HCT116 (cell line): ENCODE measurements around the gene OXCT2. TPM values are rescaled to one million over a fixed set of nuclear protein-coding genes. Genes with fewer than 3 reads are reported as not detected.

Experiments used
- ATAC-seq: fragments of 200-7000 bp; cut with Tn5 transposase; 2 replicates; pipeline ENCODE4 v1.9.1; 2020; ENCODE audit warnings: mild to moderate bottlenecking, moderate library complexity
- BruUV-seq: library from RNA; stranded (reverse); fragments of 400-500 nt; replicated peaks from 2 replicates; lab custom pipeline; 2021; lab: Mats Ljungman, UMichigan
- CTCF ChIA-PET: fragments of 300-600 bp; sonication (Branson Sonifier 250); formaldehyde crosslinking; loops from one replicate; lab custom pipeline; 2021; ENCODE audit warnings: antibody characterized with exemption; lab: Charles Lee
- POLR2A ChIA-PET: fragments of 300-600, 350-600 bp; sonication (Branson Sonifier 250); formaldehyde crosslinking; loops from one replicate; lab custom pipeline; 2021; ENCODE audit warnings: antibody characterized with exemption; lab: Charles Lee
- RAD21 ChIA-PET, 2 experiments: fragments of 300-600 bp; sonication (Branson Sonifier 250); formaldehyde crosslinking; loops; one replicate each; lab custom pipeline; 2023; ENCODE audit warnings: low total read pairs in 2 of 2; ENCODE audit not compliant: uncharacterized antibody in 2 of 2, unreplicated experiment in 2 of 2, low non-redundant PET in 1 of 2; lab: Charles Lee
- DNase-seq: peaks from one replicate; pipeline ENCODE4 v3.0.0-alpha.2; 2010; ENCODE audit warnings: low read depth, low spot score
- H2AFZ ChIP-seq: fragments of 200-600 bp; shearing (Covaris generic), sonication (generic); 2 replicates; pipeline ENCODE4 v1.6.1; 2017; ENCODE audit warnings: low read depth, mixed run types, mixed read lengths, antibody characterized with exemption, low read length; ENCODE audit not compliant: poor library complexity, severe bottlenecking
- H3K27ac ChIP-seq: 2 replicates; pipeline ENCODE4 v1.5.1; 2012; ENCODE audit warnings: low read depth, low read length
- H3K27me3 ChIP-seq: fragments of 200-600 bp; sonication (generic); 2 replicates; pipeline ENCODE4 v1.6.1; 2016; ENCODE audit warnings: mixed run types, low read length, mixed read lengths; ENCODE audit not compliant: insufficient read depth
- H3K36me3 ChIP-seq, 2 experiments: fragments of 200-500 bp in 1 of 2; fragments of 200-600 bp in 1 of 2; sonication (Bioruptor generic) in 1 of 2; sonication (generic) in 1 of 2; 2 replicates each; pipeline versions ENCODE4 v1.5.1 to v1.6.1; 2014 to 2016; ENCODE audit warnings: low read length in 2 of 2, inconsistent platforms in 1 of 2, mixed read lengths in 1 of 2, mixed run types in 1 of 2; ENCODE audit not compliant: insufficient read depth in 2 of 2, control insufficient read depth in 1 of 2
- H3K4me1 ChIP-seq, 2 experiments: fragments of 200-600 bp in 1 of 2; sonication (generic) in 1 of 2; 2 replicates each; pipeline versions ENCODE4 v1.5.1 to v1.6.1; 2012 to 2017; ENCODE audit warnings: low read length in 2 of 2, inconsistent platforms in 1 of 2, mild to moderate bottlenecking in 1 of 2, mixed read lengths in 1 of 2, mixed run types in 1 of 2, moderate library complexity in 1 of 2; ENCODE audit not compliant: insufficient read depth in 2 of 2, control insufficient read depth in 1 of 2
- H3K4me2 ChIP-seq: fragments of 200-600 bp; sonication (generic); 2 replicates; pipeline ENCODE4 v1.6.1; 2017; ENCODE audit warnings: mixed run types, low read length, mixed read lengths
- H3K4me3 ChIP-seq, 2 experiments: fragments of 200-600 bp in 1 of 2; sonication (generic) in 1 of 2; replicated peaks in 1 of 2; 2 replicates each; pipeline ENCODE4 v1.5.1; 2011 to 2016; ENCODE audit warnings: low read length in 2 of 2, control low read depth in 1 of 2, low read depth in 1 of 2, mild to moderate bottlenecking in 1 of 2, mixed read lengths in 1 of 2, mixed run types in 1 of 2
- H3K79me2 ChIP-seq: fragments of 200-600 bp; sonication (generic); 2 replicates; pipeline ENCODE4 v1.6.1; 2017; ENCODE audit warnings: mild to moderate bottlenecking, mixed run types, low read length, moderate library complexity, mixed read lengths; ENCODE audit not compliant: insufficient read depth
- H3K9ac ChIP-seq: fragments of 200-600 bp; sonication (generic); 2 replicates; pipeline ENCODE4 v1.6.1; 2016; ENCODE audit warnings: low read length, mixed read lengths
- H3K9me2 ChIP-seq: fragments of 200-600 bp; sonication (generic), shearing (Covaris generic); 2 replicates; pipeline ENCODE4 v1.6.1; 2017; ENCODE audit warnings: mixed run types, mild to moderate bottlenecking, moderate library complexity; ENCODE audit not compliant: insufficient read depth
- H3K9me3 ChIP-seq, 2 experiments: fragments of 200-500 bp in 1 of 2; fragments of 200-600 bp in 1 of 2; sonication (Bioruptor generic) in 1 of 2; sonication (generic) in 1 of 2; 2 replicates each; pipeline ENCODE4 v1.6.1; 2014 to 2017; ENCODE audit warnings: low read length in 2 of 2, mixed read lengths in 2 of 2, inconsistent platforms in 1 of 2, low read depth in 1 of 2, mild to moderate bottlenecking in 1 of 2, mixed run types in 1 of 2, moderate library complexity in 1 of 2; ENCODE audit not compliant: control insufficient read depth in 1 of 2, insufficient read depth in 1 of 2
- H4K20me1 ChIP-seq: fragments of 200-600 bp; sonication (generic), shearing (Covaris generic); 2 replicates; pipeline ENCODE4 v1.6.1; 2017; ENCODE audit warnings: mixed run types, mild to moderate bottlenecking, moderate library complexity; ENCODE audit not compliant: insufficient read depth
- CBX3 ChIP-seq: IDR thresholded peaks from 2 replicates; pipeline ENCODE4 v1.6.1; 2012; ENCODE audit warnings: low read depth
- CTCF ChIP-seq, 3 experiments: fragments of 200-600 bp in 1 of 3; sonication (generic) in 1 of 3; IDR thresholded peaks in 2 of 3; conservative IDR thresholded peaks in 1 of 3; 2 replicates each; pipeline ENCODE4 v1.5.1; 2012 to 2017; ENCODE audit warnings: low read depth in 2 of 3, low read length in 2 of 3, antibody characterized with exemption in 1 of 3, borderline replicate concordance in 1 of 3, control low read depth in 1 of 3, mild to moderate bottlenecking in 1 of 3, mixed read lengths in 1 of 3, mixed run types in 1 of 3, moderate library complexity in 1 of 3; ENCODE audit not compliant: insufficient read depth in 1 of 3
- EGR1 ChIP-seq: IDR thresholded peaks from 2 replicates; pipeline ENCODE4 v1.6.1; 2012; ENCODE audit warnings: low read depth
- ELF1 ChIP-seq: IDR thresholded peaks from 2 replicates; pipeline ENCODE4 v1.6.1; 2012; ENCODE audit warnings: low read depth, borderline replicate concordance
- EZH2 ChIP-seq: fragments of 200-600 bp; sonication (generic); IDR thresholded peaks from 2 replicates; pipeline ENCODE4 v1.6.1; 2017; ENCODE audit warnings: antibody characterized with exemption, mixed run types
- EZH2phosphoT487 ChIP-seq: fragments of 200-600 bp; IDR thresholded peaks from 2 replicates; pipeline ENCODE4 v1.6.1; 2018; ENCODE audit warnings: antibody characterized with exemption, borderline replicate concordance
- FOSL1 ChIP-seq: IDR thresholded peaks from 2 replicates; pipeline ENCODE4 v1.6.1; 2012; ENCODE audit warnings: low read depth
- JUND ChIP-seq: IDR thresholded peaks from 2 replicates; pipeline ENCODE4 v1.6.1; 2012
- RAD21 ChIP-seq: IDR thresholded peaks from 2 replicates; pipeline ENCODE4 v1.6.1; 2012; ENCODE audit warnings: low read depth, mild to moderate bottlenecking
- SRF ChIP-seq: IDR thresholded peaks from 2 replicates; pipeline ENCODE4 v1.6.1; 2012; ENCODE audit warnings: low read depth
- ZBTB33 ChIP-seq: IDR thresholded peaks from 2 replicates; pipeline ENCODE4 v1.6.1; 2011; ENCODE audit warnings: mild to moderate bottlenecking, low read length, moderate library complexity; ENCODE audit not compliant: insufficient replicate concordance; ENCODE audit errors: extremely low read depth
- ZFX ChIP-seq: fragments of 450-650 bp; IDR thresholded peaks from 2 replicates; pipeline ENCODE4 v1.6.1; 2017
- ZNF274 ChIP-seq: fragments of 200-500 bp; sonication (Bioruptor generic); IDR thresholded peaks from 2 replicates; pipeline ENCODE4 v1.6.1; 2014; ENCODE audit warnings: mild to moderate bottlenecking, low read depth, low read length, inconsistent platforms
- intact Hi-C: fragments of 100-400 bp; cut with micrococcal nuclease; formaldehyde crosslinking; loops from 2 replicates; pipeline ENCODE4 v1.10.0; 2022
- total RNA-seq: library from RNA; stranded (reverse); gene quantifications from one replicate; pipeline ENCODE4 v1.2.1, GENCODE V29; 2021; ENCODE audit not compliant: unreplicated experiment

The OXCT2 gene
- total RNA-seq, 1 experiment from 2014 or later, result 3.7 TPM

GRCh38 chr1:39753132-39754025 lies 17.8 kb downstream of the OXCT2 start:
- CTCF ChIA-PET, result no interaction called here
- Histone ChIP-seq H2AFZ (no peak overlapping the region), H3K9me2 (no peaks in the 10 kb centered on the region), H4K20me1 (no peaks in the 10 kb centered on the region), H3K9ac (no peak overlapping the region), H3K36me3 (peaks cover 52 to 76% of the 10 kb centered on the region in 2 experiments; a peak in 3 of 4 replicates), H3K4me3 (no peak overlapping the region), H3K27ac (no peak overlapping the region), H3K4me2 (no peak overlapping the region), H3K9me3 (no peaks in the 10 kb centered on the region), H3K79me2 (0 out of 2 replicates have a peak, but pooled peaks cover 2% of the 10 kb centered on the region), H3K27me3 (no peaks in the 10 kb centered on the region), H3K4me1 (no peaks in the 10 kb centered on the region)
- intact Hi-C loops, result no loop called here
- no peak for DNase-seq
- POLR2A ChIA-PET, result no interaction called here
- no TSS peak for BruUV-seq
- RAD21 ChIA-PET, result no interaction called here
- ATAC-seq, result no peak
- no peak for TF ChIP-seq EZH2
- no peak for TF ChIP-seq RAD21
- TF ChIP-seq SRF, result no peak
- no peak for TF ChIP-seq EZH2phosphoT487
- TF ChIP-seq CTCF (IDR thresholded peaks at IDR 0.05 in 2 of 3, conservative IDR thresholded peaks at IDR 0.05 in 1 of 3; ENCODE audit: borderline replicate concordance in 1 of 3, insufficient read depth in 1 of 3, low read depth in 2 of 3, low read length in 2 of 3), result no peak
- no peak for TF ChIP-seq JUND
- TF ChIP-seq EGR1, result no peak
- TF ChIP-seq FOSL1, result no peak
- no peak for TF ChIP-seq CBX3
- no peak for TF ChIP-seq ZNF274
- no peak for TF ChIP-seq ZBTB33
- TF ChIP-seq ZFX, result no peak
- TF ChIP-seq ELF1, result no peak
